K562 (cell line): ENCODE data around the gene ZNF276.

Experiments used
- ZC3H8 ChIP-seq: fragments of 450-650 bp; IDR thresholded peaks from 2 replicates; pipeline ENCODE4 v1.6.1; 2017
- ZFP91 ChIP-seq: sonication (generic); formaldehyde crosslinking; IDR thresholded peaks from 2 replicates; pipeline ENCODE4 v1.8.0; 2022; ENCODE audit warnings: mild to moderate bottlenecking, missing genetic modification reagents

- TF ChIP-seq ZFP91 (CRISPR knock-in tag) (no peak), ZC3H8 (no peak)
These were observed 19.6 kb upstream of the ZNF276 start, which contains the start of gene SPATA2L for GRCh38 chr16:89701425-89702406.
